GM12801 (cell line): Measurements from ENCODE around the gene AGR2.

Experiments used
- CTCF ChIP-seq: IDR thresholded peaks from one replicate; pipeline ENCODE4 v1.5.1; 2011; ENCODE audit warnings: control low read depth; ENCODE audit not compliant: insufficient read length; ENCODE audit errors: extremely low read depth

The AGR2 gene

GRCh38 chr7:16773884-16774283 is 30.9 kb downstream of the AGR2 start:
- no peak for TF ChIP-seq CTCF

GRCh38 chr7:16773326-16773725 is 31.5 kb downstream of the AGR2 start:
- no peak for TF ChIP-seq CTCF

GRCh38 chr7:16770657-16771329 is 34.0 kb downstream of the AGR2 start:
- TF ChIP-seq CTCF: no peak

GRCh38 chr7:16765436-16765859 is 39.4 kb downstream of the AGR2 start:
- no peak for TF ChIP-seq CTCF

- no peak for TF ChIP-seq CTCF
Measured at GRCh38 chr7:16764942-16765341, 39.9 kb downstream of the AGR2 start.

GRCh38 chr7:16762177-16762576 is 42.6 kb downstream of the AGR2 start:
- no peak for TF ChIP-seq CTCF

- no peak for TF ChIP-seq CTCF
Measured at GRCh38 chr7:16759840-16760239, 45.0 kb downstream of the AGR2 start.
